HG03139 (cell line): ENCODE results near the gene CMTM8.
A peak's percentile ranks its signal among the peaks of the same experiment; 100 is the strongest.

Source experiments
- ATAC-seq: cut with Tn5 transposase; IDR thresholded peaks from one replicate; pipeline ENCODE4 v1.9.1; 2021; ENCODE audit not compliant: unreplicated experiment

CMTM8 gene

GRCh38 chr3:32405711-32406323, 167.3 kb downstream of the CMTM8 start:
- ATAC-seq = no peak

DNA sequence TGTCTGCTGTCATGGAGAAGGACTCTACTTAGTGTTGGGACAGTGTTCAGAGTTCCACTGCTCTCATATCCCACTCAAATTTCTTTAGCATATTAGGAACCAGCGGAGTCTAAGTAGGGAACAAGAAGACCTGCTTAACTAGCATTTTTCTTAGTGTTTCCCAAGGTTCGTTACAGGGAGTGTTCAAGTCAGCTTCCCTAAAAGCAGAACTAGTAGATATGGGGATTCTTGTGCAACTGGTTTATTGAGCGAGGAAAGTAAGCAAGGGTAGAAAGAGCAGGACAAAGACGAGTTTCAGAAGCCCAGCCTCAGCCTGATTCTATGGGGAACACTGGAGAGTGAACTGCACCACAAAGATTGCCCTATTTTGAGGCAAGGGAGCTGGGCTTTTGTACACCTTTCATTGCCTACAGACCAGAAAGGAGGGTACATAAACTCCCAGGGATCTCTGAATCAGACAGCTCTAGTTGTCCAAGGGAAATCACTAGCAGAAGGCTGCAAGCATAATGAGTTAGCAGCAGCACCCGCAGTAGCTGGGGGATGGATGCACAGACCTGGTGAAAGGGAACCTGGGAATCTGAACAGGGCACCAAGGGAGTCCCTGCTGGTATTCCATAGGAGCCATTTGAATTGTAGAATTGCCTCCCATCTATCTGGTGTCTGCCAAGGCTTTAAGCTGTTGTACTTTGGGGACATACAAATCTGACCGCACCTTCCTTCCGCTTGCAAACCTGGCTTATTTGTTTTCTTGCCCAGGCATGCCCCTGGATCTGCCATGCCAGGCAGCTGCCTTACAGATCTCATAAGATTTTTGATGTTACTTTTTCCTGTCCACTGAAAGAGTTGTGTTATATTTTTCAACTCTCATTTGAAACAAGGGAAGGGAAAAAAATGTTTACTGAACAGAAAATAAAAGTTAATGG, 168.3 kb downstream of the CMTM8 start:
- ATAC-seq = no peak

GRCh38 chr3:32410367-32411246, 172.1 kb downstream of the CMTM8 start:
- ATAC-seq = no peak

- no peak for ATAC-seq
These were observed 173.0 kb downstream of the CMTM8 start for GRCh38 chr3:32411442-32411841.

- no peak for ATAC-seq
These were observed 174.4 kb downstream of the CMTM8 start for GRCh38 chr3:32412887-32413286.

GRCh38 chr3:32413845-32414521, 175.5 kb downstream of the CMTM8 start:
- ATAC-seq = no peak

DNA sequence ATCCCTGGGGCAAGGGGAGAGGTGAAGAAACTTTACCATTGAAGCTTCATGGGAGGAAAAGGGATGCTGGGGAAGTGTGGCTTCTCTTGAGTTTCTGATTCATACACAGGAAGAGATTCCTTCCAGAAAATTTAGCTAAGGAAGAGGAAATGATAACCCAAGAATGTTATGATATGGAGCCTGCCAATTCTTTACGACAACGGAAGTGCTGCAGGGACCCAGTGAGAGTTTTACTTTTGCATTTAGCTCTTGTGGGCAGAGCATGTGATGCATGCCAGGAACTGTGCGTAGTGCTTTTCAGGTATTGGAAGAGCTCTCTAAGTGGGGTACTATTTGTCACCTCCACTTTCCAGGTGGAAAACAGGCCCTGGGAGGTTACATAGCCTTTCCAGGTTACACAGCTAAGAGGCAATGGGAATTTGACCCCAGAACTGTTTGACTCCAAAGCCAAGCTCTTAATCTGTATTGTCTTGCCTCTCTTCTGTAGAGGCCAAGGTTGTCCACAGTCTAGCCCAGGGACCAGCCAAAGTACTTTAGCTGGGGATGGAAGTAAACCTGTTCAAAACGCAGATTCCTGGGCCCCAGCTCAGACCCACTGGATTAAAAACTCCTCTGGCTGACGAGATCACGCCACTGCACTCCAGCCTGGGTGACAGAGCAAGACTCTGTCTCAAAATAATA, 176.2 kb downstream of the CMTM8 start:
- ATAC-seq = peak; percentile 63

DNA sequence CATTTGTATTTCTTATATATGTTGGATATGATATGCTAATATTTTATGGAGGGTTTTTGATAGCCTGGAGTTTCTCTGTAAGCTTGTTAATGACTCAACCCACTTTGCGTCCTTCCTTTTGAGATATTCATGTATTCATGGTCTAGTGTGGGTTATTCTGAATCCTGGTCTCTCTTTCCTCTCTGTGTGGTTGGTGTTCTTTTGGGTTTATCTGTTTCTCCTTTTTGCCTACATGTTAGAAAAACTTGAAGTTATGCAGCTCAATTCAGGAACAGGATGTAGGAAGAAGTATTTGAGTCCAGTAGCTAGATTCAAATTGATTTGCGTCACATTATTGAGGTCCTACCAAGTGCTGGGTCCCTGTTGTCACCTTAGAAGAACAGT, 181.3 kb downstream of the CMTM8 start:
- no peak for ATAC-seq
